Type B pancreatic cell (in vitro differentiated cells): ENCODE results near the gene VSIG2. TPM values are rescaled to one million over a fixed set of nuclear protein-coding genes. Genes with fewer than 3 reads are reported as not detected.

Experiments
- DNase-seq: peaks from one replicate; pipeline ENCODE4 v3.0.0; 2021; ENCODE audit warnings: mixed read lengths; ENCODE audit not compliant: unreplicated experiment; ENCODE audit errors: extremely low spot score
- H3K27ac Mint-ChIP-seq: 2 replicates; pipeline ENCODE4 v1.8.0; 2021; ENCODE audit warnings: mild to moderate bottlenecking, mixed read lengths
- H3K27me3 Mint-ChIP-seq: 2 replicates; pipeline ENCODE4 v1.8.0; 2021; ENCODE audit warnings: mixed read lengths
- H3K36me3 Mint-ChIP-seq: 2 replicates; pipeline ENCODE4 v1.8.0; 2021; ENCODE audit warnings: mixed read lengths
- H3K4me1 Mint-ChIP-seq: one replicate; pipeline ENCODE4 v1.8.0; 2021; ENCODE audit warnings: mixed read lengths; ENCODE audit not compliant: unreplicated experiment
- H3K4me3 Mint-ChIP-seq: 2 replicates; pipeline ENCODE4 v1.8.0; 2021; ENCODE audit warnings: mild to moderate bottlenecking, mixed read lengths
- H3K9me3 Mint-ChIP-seq: 2 replicates; pipeline ENCODE4 v1.8.0; 2021; ENCODE audit warnings: mixed read lengths
- CTCF ChIP-seq: fragments of 200-600 bp; sonication (generic); conservative IDR thresholded peaks from 2 replicates; pipeline ENCODE4 v1.5.0; 2021; ENCODE audit warnings: antibody characterized with exemption, mild to moderate bottlenecking
- total RNA-seq: library from RNA; stranded (reverse); gene quantifications from 2 replicates; pipeline ENCODE4 v1.2.1, GENCODE V29; 2021; ENCODE audit warnings: low replicate concordance

VSIG2 gene
- total RNA-seq, 1 donor from 2014 or later: 14.8 TPM

GRCh38 chr11:124758355-124759265, 6.6 kb upstream of the VSIG2 start:
- H3K9me3 Mint-ChIP-seq: no peaks in the 10 kb centered on the region
- peaks cover 3% of the 10 kb centered on the region for H3K36me3 Mint-ChIP-seq
- H3K27me3 Mint-ChIP-seq: peaks cover 86% of the 10 kb centered on the region
- peaks cover 23% of the 10 kb centered on the region for H3K4me1 Mint-ChIP-seq
- H3K27ac Mint-ChIP-seq: peak overlapping the region; percentile 65
- H3K4me3 Mint-ChIP-seq: peak overlapping the region; percentile 88
- peak; percentile 82 for TF ChIP-seq CTCF
- DNase-seq: no peak

- Mint-ChIP-seq H3K4me3 (no peak overlapping the region), H3K27ac (no peak overlapping the region), H3K36me3 (no peaks in the 10 kb centered on the region), H3K27me3 (peaks cover 86% of the 10 kb centered on the region), H3K9me3 (no peaks in the 10 kb centered on the region), H3K4me1 (peaks cover 16% of the 10 kb centered on the region)
- DNase-seq: no peak
- TF ChIP-seq CTCF: no peak
These were observed 5.3 kb upstream of the VSIG2 start for GRCh38 chr11:124757320-124757719.

GRCh38 chr11:124756753-124757227, 4.7 kb upstream of the VSIG2 start:
- peaks cover 16% of the 10 kb centered on the region for H3K4me1 Mint-ChIP-seq
- DNase-seq: no peak

GRCh38 chr11:124756033-124756752, 4.1 kb upstream of the VSIG2 start:
- no peak for DNase-seq
- H3K4me3 Mint-ChIP-seq: no peak overlapping the region
- H3K27me3 Mint-ChIP-seq: peaks cover 79% of the 10 kb centered on the region
- H3K27ac Mint-ChIP-seq: no peak overlapping the region
- no peak for TF ChIP-seq CTCF
- no peaks in the 10 kb centered on the region for H3K36me3 Mint-ChIP-seq
- H3K9me3 Mint-ChIP-seq: no peaks in the 10 kb centered on the region
- peaks cover 16% of the 10 kb centered on the region for H3K4me1 Mint-ChIP-seq

More at GRCh38 chr11:124756753-124757227, 4.7 kb upstream of the VSIG2 start:
- Mint-ChIP-seq H3K27me3 (peaks cover 85% of the 10 kb centered on the region), H3K27ac (no peak overlapping the region), H3K36me3 (no peaks in the 10 kb centered on the region), H3K9me3 (no peaks in the 10 kb centered on the region), H3K4me3 (no peak overlapping the region)
- no peak for TF ChIP-seq CTCF

GRCh38 chr11:124754710-124755109, 2.7 kb upstream of the VSIG2 start:
- H3K36me3 Mint-ChIP-seq: no peaks in the 10 kb centered on the region
- H3K4me3 Mint-ChIP-seq: no peak overlapping the region
- peaks cover 79% of the 10 kb centered on the region for H3K27me3 Mint-ChIP-seq
- no peak for TF ChIP-seq CTCF
- no peak for DNase-seq
- peaks cover 12% of the 10 kb centered on the region for H3K4me1 Mint-ChIP-seq
- no peaks in the 10 kb centered on the region for H3K9me3 Mint-ChIP-seq
- H3K27ac Mint-ChIP-seq: no peak overlapping the region
